ENCODE data around the gene CBLL1. TPM values are rescaled to one million over a fixed set of nuclear protein-coding genes. Genes with fewer than 3 reads are reported as not detected.

The CBLL1 gene, protein sequence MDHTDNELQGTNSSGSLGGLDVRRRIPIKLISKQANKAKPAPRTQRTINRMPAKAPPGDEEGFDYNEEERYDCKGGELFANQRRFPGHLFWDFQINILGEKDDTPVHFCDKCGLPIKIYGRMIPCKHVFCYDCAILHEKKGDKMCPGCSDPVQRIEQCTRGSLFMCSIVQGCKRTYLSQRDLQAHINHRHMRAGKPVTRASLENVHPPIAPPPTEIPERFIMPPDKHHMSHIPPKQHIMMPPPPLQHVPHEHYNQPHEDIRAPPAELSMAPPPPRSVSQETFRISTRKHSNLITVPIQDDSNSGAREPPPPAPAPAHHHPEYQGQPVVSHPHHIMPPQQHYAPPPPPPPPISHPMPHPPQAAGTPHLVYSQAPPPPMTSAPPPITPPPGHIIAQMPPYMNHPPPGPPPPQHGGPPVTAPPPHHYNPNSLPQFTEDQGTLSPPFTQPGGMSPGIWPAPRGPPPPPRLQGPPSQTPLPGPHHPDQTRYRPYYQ
- 10 to 100 TPM; 52.1 to 57.0 TPM for total RNA-seq

DNA sequence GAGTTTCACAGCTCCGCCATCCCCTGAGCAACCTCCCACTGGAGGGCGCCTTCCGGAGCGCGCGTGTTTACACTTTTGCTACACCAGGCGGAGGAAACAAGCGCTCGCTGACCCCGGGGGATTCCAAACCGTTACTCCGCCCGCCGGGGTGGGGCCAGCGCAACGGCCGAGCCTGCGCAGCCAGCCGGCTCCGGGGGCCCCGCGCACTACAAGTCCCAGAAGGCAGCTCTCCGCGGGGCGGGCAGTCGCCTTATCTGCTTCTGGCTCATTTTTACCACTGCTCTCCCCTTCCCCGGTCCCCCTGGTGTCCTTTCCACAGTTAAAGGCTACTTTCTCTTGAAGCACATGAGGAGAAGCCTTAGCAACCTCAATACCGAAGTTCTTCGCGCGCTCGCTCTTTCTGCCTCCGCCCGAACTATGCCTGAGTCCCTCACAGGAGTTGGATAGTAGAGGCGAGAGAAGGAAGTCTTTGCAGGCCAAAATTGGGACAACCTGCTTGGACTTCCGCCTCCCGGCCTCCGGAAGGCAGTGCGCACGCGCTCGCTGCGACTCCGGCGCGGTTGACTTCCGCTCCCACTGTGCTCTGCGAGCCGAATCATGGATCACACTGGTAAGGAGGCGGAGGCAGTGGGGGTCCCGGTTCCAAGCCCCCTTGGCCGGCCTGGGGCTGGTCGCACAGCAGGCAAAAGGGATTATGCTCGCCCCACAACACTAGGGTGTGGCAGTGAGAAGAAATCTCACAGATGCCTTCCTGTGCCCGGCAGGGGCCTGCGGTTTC lies at the start of gene CBLL1:
Gene CBLL1, plus strand, starts transcription at position 576 of the 778 bp plus-strand sequence. Its CDS starts 22 bp downstream, at position 598.
- peak within 1 kb of the TSS; percentile 95 for H3K4me3 Mint-ChIP-seq
- H3K36me3 Mint-ChIP-seq: no peaks in the 10 kb centered on the region

DNA sequence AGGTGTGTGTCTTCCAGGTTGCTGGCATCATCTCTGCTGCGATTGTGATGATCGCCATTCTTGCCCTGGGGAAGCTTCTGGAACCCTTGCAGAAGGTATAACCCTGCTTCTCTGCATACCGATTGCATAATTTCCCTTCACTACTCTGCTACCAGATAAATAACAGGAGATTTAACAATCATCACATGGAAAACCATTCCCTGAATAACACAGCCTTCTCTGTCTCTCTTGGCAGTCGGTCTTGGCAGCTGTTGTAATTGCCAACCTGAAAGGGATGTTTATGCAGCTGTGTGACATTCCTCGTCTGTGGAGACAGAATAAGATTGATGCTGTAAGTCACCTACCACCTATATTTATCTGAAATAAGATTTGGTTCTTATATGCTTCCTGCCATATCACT lies 49.6 kb upstream of the CBLL1 start:
- H3K4me1 Mint-ChIP-seq: peaks cover 4% of the 10 kb centered on the region
- ATAC-seq (ENCODE audit: low read depth) (no peak), DNase-seq (no peak)
- no peak overlapping the region for H3K4me3 Mint-ChIP-seq
- H3K27me3 Mint-ChIP-seq: peaks cover 3% of the 10 kb centered on the region
- no peak overlapping the region for H3K27ac Mint-ChIP-seq
- no peaks in the 10 kb centered on the region for H3K9me3 Mint-ChIP-seq
- H3K36me3 Mint-ChIP-seq: no peaks in the 10 kb centered on the region
- POLR2A ChIA-PET: no interaction called here

More for the DNA sequence above, at the start of gene CBLL1:
- Mint-ChIP-seq H3K9me3 (no peaks in the 10 kb centered on the region), H3K27ac (peak within 1 kb of the TSS; percentile 100), H3K4me1 (peaks cover 20% of the 10 kb centered on the region), H3K27me3 (no peaks in the 10 kb centered on the region)
- ATAC-seq (ENCODE audit: low read depth) (peak; percentile 93), DNase-seq (peak; percentile 98)
- POLR2A ChIA-PET: interaction anchor here (0.6 to 2.6 kb wide), 23 partner anchors 9 to 826 kb away, joined by 3 to 19 read pairs (median 3); partner anchors contain the start of genes BCAP29, COG5, DLD and DNAJB9

DNA sequence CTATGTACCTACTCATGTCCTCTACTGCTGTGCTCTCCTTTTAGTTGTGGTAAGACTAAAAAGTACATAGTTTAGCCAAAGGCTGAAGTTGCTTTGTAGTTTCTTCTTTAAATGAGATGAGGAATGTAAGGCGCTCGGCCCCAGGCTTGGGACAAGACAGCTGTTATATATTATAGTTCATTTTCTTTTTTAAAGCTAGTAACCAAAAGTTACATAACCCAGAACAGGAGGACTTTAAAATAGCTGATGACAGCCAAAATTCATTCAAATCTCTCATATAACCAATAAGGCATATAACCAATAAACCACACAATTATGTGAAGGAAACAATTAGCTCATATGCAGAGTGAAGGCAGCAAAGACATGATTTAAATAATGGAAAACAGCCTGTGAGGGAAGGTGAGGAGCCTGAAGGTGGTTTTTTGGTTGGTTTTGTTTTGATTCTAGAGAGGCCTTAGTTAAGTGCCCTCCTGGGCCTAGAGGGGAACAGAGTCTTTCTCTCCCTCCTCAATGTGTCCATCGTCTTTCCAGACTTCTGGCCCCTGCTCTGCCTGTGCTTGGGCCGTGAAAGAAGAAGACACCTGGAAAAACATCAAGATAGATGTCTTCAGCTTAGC lies 47.5 kb upstream of the CBLL1 start:
- Mint-ChIP-seq H3K27me3 (peaks cover 3% of the 10 kb centered on the region), H3K27ac (no peak overlapping the region), H3K9me3 (no peaks in the 10 kb centered on the region), H3K4me1 (peaks cover 4% of the 10 kb centered on the region), H3K4me3 (no peak overlapping the region), H3K36me3 (peaks cover 7% of the 10 kb centered on the region)
- DNase-seq (no peak), ATAC-seq (ENCODE audit: low read depth) (no peak)
- POLR2A ChIA-PET: no interaction called here

DNA sequence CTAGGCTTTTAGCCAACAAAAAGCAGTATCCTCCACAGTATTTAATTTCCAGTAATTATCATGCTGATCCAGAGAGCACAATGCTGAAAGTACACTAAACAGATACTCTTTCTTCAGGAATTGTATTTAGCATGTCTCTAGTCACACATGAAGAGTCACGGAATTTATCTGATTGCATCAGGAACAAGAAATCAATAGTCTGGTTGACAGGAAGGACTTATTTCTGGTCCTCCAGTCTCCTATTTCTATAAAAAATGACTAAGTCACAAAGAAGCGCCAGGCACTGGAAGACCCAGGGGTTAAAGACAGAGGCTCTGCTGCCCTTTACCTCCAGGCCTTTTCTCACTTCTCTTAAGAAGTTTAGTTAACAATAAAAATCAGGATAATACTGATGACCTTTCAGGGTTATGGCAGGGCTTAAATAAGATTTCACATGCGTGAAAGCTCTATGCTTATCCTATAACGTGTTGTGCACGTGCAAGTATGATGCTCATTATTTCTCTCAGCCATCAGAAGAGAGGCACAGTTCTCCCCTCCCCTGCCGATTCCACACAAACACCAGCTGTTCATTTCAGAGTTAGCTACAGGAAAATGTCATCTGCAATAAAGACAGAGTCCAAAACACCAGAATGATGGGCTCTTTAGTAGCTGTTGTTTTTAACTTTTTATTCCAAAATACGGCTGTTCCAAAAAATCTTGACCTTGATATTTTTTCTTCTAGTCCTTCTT lies 46.5 kb upstream of the CBLL1 start:
- no peak for DNase-seq
- no peaks in the 10 kb centered on the region for H3K9me3 Mint-ChIP-seq
- H3K4me1 Mint-ChIP-seq: peaks cover 1% of the 10 kb centered on the region
- H3K27ac Mint-ChIP-seq: no peak overlapping the region
- ATAC-seq (ENCODE audit: low read depth): no peak
- no peaks in the 10 kb centered on the region for H3K27me3 Mint-ChIP-seq
- no peak overlapping the region for H3K4me3 Mint-ChIP-seq
- POLR2A ChIA-PET: no interaction called here
- peaks cover 7% of the 10 kb centered on the region for H3K36me3 Mint-ChIP-seq

DNA sequence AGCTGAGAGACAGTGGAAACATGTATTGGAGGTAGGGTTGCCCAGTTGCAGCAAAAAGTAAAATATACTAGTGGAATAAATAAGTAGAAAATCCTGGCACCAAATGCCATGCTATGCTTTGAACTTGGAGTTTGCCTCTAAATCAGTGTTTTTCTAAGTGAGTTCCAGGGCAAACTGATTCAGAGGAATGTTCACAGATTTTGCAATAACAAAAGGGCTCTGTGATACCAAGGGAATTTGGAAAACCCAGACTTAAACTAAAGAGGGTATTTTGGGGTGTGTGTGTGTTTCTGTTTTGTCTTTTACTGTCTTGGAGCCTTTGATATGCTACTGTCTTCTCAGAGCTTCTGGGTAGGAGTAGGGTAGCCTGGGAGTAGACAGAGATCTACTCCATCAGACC lies 43.4 kb upstream of the CBLL1 start:
- POLR2A ChIA-PET: no interaction called here
- Mint-ChIP-seq H3K4me3 (no peak overlapping the region), H3K9me3 (no peaks in the 10 kb centered on the region), H3K27ac (no peak overlapping the region), H3K36me3 (peaks cover 7% of the 10 kb centered on the region), H3K4me1 (peaks cover 8% of the 10 kb centered on the region), H3K27me3 (no peaks in the 10 kb centered on the region)
- ATAC-seq (ENCODE audit: low read depth) (no peak), DNase-seq (no peak)

DNA sequence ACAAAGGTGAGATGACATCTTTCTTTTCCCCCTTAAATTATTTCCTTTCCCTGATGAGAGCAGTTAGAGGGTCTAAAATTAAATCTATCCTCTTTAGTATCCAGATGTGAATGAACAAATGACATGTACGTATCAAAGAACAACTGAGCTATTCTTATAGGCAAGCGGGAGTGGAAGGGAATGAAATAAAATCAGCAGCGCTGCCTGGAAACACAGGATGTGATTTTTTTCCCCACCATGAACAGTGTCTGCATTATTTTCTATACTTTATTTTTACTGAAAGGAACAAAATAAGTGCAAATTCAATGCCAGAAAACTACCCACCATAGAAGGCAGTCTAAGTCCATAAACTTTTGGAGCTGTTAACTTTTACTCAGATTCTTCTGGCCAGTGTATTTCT lies 42.8 kb upstream of the CBLL1 start:
- ATAC-seq (ENCODE audit: low read depth): no peak
- no peak for DNase-seq
- no peaks in the 10 kb centered on the region for H3K9me3 Mint-ChIP-seq
- no peak overlapping the region for H3K4me3 Mint-ChIP-seq
- H3K27me3 Mint-ChIP-seq: no peaks in the 10 kb centered on the region
- H3K36me3 Mint-ChIP-seq: peaks cover 7% of the 10 kb centered on the region
- peaks cover 8% of the 10 kb centered on the region for H3K4me1 Mint-ChIP-seq
- POLR2A ChIA-PET: interaction anchor here (0.6 kb wide), 1 partner anchor 14 kb away, joined by 3 read pairs; no protein-coding TSS in a partner anchor
- no peak overlapping the region for H3K27ac Mint-ChIP-seq

DNA sequence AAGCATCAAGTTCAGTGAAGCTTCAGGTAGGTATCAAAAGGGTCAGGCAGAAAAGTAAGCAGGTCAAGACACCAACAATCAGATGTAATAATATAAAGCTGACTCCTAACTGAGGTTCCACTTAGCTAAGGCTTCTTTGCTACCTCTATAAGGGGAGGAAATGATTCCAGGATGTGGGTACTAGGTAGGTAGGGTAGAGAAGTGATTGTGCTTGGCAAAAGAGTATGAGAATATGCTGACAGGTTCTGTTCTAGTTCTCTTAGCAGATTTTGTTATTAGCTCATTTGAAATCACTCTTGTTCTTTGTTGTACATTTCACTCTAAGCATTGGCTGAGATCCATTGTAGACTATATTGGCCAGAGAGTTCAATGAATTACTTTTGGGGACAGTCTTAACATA lies 40.7 kb upstream of the CBLL1 start:
- H3K27ac Mint-ChIP-seq: no peak overlapping the region
- peak; percentile 66 for ATAC-seq (ENCODE audit: low read depth)
- H3K9me3 Mint-ChIP-seq: no peaks in the 10 kb centered on the region
- H3K4me1 Mint-ChIP-seq: peaks cover 8% of the 10 kb centered on the region
- H3K4me3 Mint-ChIP-seq: no peak overlapping the region
- no peak for DNase-seq
- no peaks in the 10 kb centered on the region for H3K27me3 Mint-ChIP-seq
- POLR2A ChIA-PET: no interaction called here
- peaks cover 7% of the 10 kb centered on the region for H3K36me3 Mint-ChIP-seq

DNA sequence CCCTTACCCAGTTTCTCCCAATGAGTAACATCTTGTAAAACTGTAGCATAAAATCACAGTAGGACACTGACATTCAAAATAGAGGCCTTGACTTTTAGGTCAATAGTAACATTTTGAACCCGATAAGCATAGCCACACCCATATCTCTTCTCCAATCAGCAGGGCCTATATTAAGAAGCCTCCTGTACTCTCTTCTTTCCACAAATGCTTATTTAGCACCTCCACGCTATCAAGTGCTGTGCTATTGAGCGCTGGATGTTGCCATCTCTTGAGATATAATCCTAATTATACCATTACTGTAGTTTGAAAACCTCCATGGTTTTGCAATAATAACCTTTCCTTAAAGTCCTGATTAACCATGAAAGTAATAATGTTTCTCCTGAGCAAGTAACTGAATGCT lies 40.1 kb upstream of the CBLL1 start:
- no peak for ATAC-seq (ENCODE audit: low read depth)
- peaks cover 9% of the 10 kb centered on the region for H3K36me3 Mint-ChIP-seq
- H3K9me3 Mint-ChIP-seq: no peaks in the 10 kb centered on the region
- H3K4me3 Mint-ChIP-seq: no peak overlapping the region
- peaks cover 8% of the 10 kb centered on the region for H3K4me1 Mint-ChIP-seq
- no peak overlapping the region for H3K27ac Mint-ChIP-seq
- no peak for DNase-seq
- POLR2A ChIA-PET: interaction anchor here (0.6 kb wide), 1 partner anchor 532 kb away, joined by 3 read pairs; no protein-coding TSS in a partner anchor
- H3K27me3 Mint-ChIP-seq: no peaks in the 10 kb centered on the region

DNA sequence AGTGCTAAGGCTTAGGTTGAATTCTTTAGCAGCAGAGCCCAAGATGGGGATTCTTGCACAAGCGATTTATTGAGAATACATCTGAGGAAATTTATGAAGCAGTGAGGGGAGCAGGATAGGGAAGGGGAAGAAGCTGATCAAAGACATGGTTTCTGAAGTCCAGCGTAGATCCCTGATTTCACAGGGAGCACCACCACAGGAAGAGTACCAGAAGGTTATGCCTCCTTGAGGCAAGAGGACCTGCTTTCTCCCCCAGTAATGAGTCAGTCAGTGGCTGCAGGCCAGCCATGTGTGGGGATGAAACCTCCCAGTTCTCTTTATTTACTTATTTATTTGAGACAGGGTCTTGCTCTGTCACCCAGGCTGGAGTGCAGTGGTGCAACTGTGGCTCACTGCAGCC lies 35.0 kb upstream of the CBLL1 start:
- Mint-ChIP-seq H3K27ac (no peak overlapping the region), H3K4me1 (no peaks in the 10 kb centered on the region), H3K36me3 (peaks cover 7% of the 10 kb centered on the region), H3K4me3 (no peak overlapping the region), H3K27me3 (no peaks in the 10 kb centered on the region), H3K9me3 (no peaks in the 10 kb centered on the region)
- POLR2A ChIA-PET: no interaction called here
- DNase-seq (no peak), ATAC-seq (ENCODE audit: low read depth) (no peak)

DNA sequence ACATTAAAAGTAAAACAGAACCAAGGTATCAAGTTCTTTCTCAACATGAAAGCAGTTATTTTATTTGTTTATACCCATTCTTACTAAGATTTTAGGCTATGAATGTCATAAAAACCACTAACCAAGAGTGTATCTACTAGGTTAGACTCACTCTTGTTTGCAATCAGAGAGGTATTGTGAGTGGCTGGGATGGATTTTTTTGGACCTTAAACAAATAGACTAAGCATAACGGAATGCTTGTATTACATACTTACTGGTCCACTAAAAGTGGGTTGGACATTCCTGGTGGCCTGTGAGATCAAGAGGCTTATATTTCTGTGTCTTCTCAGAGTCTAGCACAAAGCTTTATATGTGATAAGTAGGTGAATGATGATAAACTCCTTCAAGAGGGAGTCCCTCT lies 32.6 kb upstream of the CBLL1 start:
- POLR2A ChIA-PET: no interaction called here
- Mint-ChIP-seq H3K4me1 (no peaks in the 10 kb centered on the region), H3K4me3 (no peak overlapping the region), H3K27me3 (no peaks in the 10 kb centered on the region), H3K9me3 (no peaks in the 10 kb centered on the region), H3K36me3 (peaks cover 7% of the 10 kb centered on the region), H3K27ac (no peak overlapping the region)
- ATAC-seq (ENCODE audit: low read depth) (no peak), DNase-seq (no peak)

DNA sequence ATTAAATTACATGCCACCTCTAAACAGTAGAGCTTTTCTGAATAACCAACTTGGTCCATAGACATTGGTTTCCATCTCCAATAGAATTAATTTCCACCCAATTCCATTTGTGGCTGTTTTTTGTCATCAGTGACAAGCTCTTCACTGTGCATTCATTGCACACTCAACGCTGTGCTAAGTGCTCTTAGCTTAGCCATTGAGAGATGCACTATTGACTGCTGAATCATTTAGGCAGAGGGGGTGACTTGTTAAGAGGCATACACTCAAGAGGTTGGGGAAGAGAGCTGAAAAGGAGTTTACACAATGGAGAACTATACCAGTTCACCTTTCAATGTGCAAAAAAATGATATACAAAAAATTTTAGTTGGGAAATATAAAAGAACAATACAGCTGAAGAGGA lies 31.9 kb upstream of the CBLL1 start:
- H3K4me3 Mint-ChIP-seq: no peak overlapping the region
- no peaks in the 10 kb centered on the region for H3K9me3 Mint-ChIP-seq
- DNase-seq (no peak), ATAC-seq (ENCODE audit: low read depth) (no peak)
- POLR2A ChIA-PET: no interaction called here
- no peaks in the 10 kb centered on the region for H3K27me3 Mint-ChIP-seq
- H3K36me3 Mint-ChIP-seq: peaks cover 7% of the 10 kb centered on the region
- H3K4me1 Mint-ChIP-seq: no peaks in the 10 kb centered on the region
- H3K27ac Mint-ChIP-seq: no peak overlapping the region

DNA sequence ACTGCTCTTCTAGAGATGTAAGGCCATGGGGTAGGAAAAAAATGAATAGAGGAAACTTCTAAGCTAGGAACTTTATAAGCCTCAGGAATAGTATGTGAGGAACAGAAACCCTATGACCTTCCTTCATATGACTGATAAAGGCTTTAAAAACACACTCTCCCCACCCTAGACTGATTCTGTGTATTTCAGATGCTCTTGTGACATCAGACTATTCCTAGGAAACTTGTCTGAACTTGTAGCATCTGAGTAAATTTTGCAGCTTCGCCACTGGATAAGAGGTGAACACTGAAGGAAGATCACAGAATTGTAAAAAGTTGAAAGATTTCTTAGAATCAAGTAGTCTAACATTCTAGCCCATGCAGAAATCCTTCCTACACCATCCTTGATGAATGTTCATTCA lies 31.0 kb upstream of the CBLL1 start:
- ATAC-seq (ENCODE audit: low read depth) (no peak), DNase-seq (no peak)
- H3K27me3 Mint-ChIP-seq: no peaks in the 10 kb centered on the region
- no peaks in the 10 kb centered on the region for H3K9me3 Mint-ChIP-seq
- peaks cover 7% of the 10 kb centered on the region for H3K36me3 Mint-ChIP-seq
- H3K27ac Mint-ChIP-seq: no peak overlapping the region
- no peak overlapping the region for H3K4me3 Mint-ChIP-seq
- POLR2A ChIA-PET: no interaction called here
- no peaks in the 10 kb centered on the region for H3K4me1 Mint-ChIP-seq

DNA sequence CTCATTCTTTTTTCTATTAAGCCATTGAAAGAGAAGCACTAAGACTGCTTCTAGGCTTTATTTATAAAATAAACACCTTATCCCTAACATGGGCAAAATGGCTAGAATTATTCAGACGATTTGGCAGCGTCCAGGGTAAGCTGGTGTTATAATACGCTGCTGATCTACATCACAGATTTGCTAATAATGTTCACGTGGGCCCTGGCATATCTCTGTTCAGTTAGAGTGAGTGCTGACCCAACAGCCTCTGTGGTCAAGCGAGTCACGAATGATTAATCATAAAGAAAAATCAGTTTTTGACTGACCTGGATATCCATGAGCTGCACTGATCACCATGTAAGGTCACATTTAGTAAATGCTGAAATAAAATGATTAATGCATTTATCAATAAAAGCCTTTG lies 28.4 kb upstream of the CBLL1 start:
- ATAC-seq (ENCODE audit: low read depth) (no peak), DNase-seq (no peak)
- Mint-ChIP-seq H3K27ac (no peak overlapping the region), H3K9me3 (no peaks in the 10 kb centered on the region), H3K4me1 (no peaks in the 10 kb centered on the region), H3K27me3 (no peaks in the 10 kb centered on the region), H3K36me3 (peaks cover 2% of the 10 kb centered on the region), H3K4me3 (no peak overlapping the region)
- POLR2A ChIA-PET: interaction anchor here (0.6 kb wide), 1 partner anchor 14 kb away, joined by 3 read pairs; no protein-coding TSS in a partner anchor

Measured in activated naive CD8-positive, alpha-beta T cell treated with anti-CD3 and anti-CD28 coated beads, Interleukin-2, amount 10 ng/mL, durations not matched to agents 7 days and 5 days (primary cell).